ENCODE data around the gene DNASE1. TPM values are rescaled to one million over a fixed set of nuclear protein-coding genes. Genes with fewer than 3 reads are reported as not detected.
"Not testable (repeated sequence)": the region's sequence is repeated elsewhere in the genome, so short reads cannot be mapped to it uniquely, and the experiment has no call there.

The DNASE1 gene
- total RNA-seq, 1 experiment from 2014 or later, result 4.9 TPM

GRCh38 chr16:3640632-3641501 lies 13.6 kb upstream of the DNASE1 start:
- DNase-seq (ENCODE audit: extremely low read depth, low read depth), result no peak

GRCh38 chr16:3641801-3642396 lies 12.6 kb upstream of the DNASE1 start:
- no peak for DNase-seq (ENCODE audit: extremely low read depth, low read depth)

GRCh38 chr16:3642397-3643094 lies 11.9 kb upstream of the DNASE1 start:
- no peak for DNase-seq (ENCODE audit: extremely low read depth, low read depth)

GRCh38 chr16:3643095-3643730 lies 11.3 kb upstream of the DNASE1 start:
- no peak for DNase-seq (ENCODE audit: extremely low read depth, low read depth)

- no peak for DNase-seq (ENCODE audit: extremely low read depth, low read depth)
Measured at GRCh38 chr16:3645108-3645503, 9.4 kb upstream of the DNASE1 start.

- no peak for DNase-seq (ENCODE audit: extremely low read depth, low read depth)
Measured at GRCh38 chr16:3645504-3646347, 8.8 kb upstream of the DNASE1 start.

- DNase-seq (ENCODE audit: extremely low read depth, low read depth), result no peak
Measured at GRCh38 chr16:3646348-3646920, 8.1 kb upstream of the DNASE1 start.

- no peak for DNase-seq (ENCODE audit: extremely low read depth, low read depth)
Measured at GRCh38 chr16:3650631-3651265, 3.7 kb upstream of the DNASE1 start.

- no peak for DNase-seq (ENCODE audit: extremely low read depth, low read depth)
Measured at GRCh38 chr16:3651461-3652372, 2.8 kb upstream of the DNASE1 start.

GRCh38 chr16:3652373-3653195 lies 1.9 kb upstream of the DNASE1 start:
- no peak for DNase-seq (ENCODE audit: extremely low read depth, low read depth)

- no peak for DNase-seq (ENCODE audit: extremely low read depth, low read depth)
Measured at GRCh38 chr16:3655030-3655395, 522 bp downstream of the DNASE1 start.

- no peak for DNase-seq (ENCODE audit: extremely low read depth, low read depth)
Measured at GRCh38 chr16:3655396-3656159, 1.1 kb downstream of the DNASE1 start.

GRCh38 chr16:3656160-3656490 lies 1.6 kb downstream of the DNASE1 start:
- not testable (repeated sequence) for DNase-seq (ENCODE audit: extremely low read depth, low read depth)

- no peak for DNase-seq (ENCODE audit: extremely low read depth, low read depth)
Measured at GRCh38 chr16:3656491-3657468, 2.3 kb downstream of the DNASE1 start.

- DNase-seq (ENCODE audit: extremely low read depth, low read depth), result no peak
Measured at GRCh38 chr16:3659251-3659650, 4.8 kb downstream of the DNASE1 start.

GRCh38 chr16:3661311-3661710 lies 6.8 kb downstream of the DNASE1 start:
- DNase-seq (ENCODE audit: extremely low read depth, low read depth), result no peak

Data from NCI-H460 (cell line).